ENCODE data around the gene CNTNAP2.

CNTNAP2 gene

GRCh38 chr7:147952918-147953317, 1836.3 kb downstream of the CNTNAP2 start:
- no peak for DNase-seq (ENCODE audit: low read depth)
- H3K4me3 ChIP-seq (ENCODE audit: low read depth, low read length) = no peak overlapping the region
- TF ChIP-seq CTCF (conservative IDR thresholded peaks at IDR 0.05; ENCODE audit: low read depth, low read length) = no peak

GRCh38 chr7:147968046-147968610, 1851.5 kb downstream of the CNTNAP2 start:
- no peak for TF ChIP-seq CTCF (conservative IDR thresholded peaks at IDR 0.05; ENCODE audit: low read depth, low read length)
- no peak for DNase-seq (ENCODE audit: low read depth)

GRCh38 chr7:147971606-147972110, 1855.1 kb downstream of the CNTNAP2 start:
- no peak for DNase-seq (ENCODE audit: low read depth)
- TF ChIP-seq CTCF (conservative IDR thresholded peaks at IDR 0.05; ENCODE audit: low read depth, low read length) = no peak
- no peak overlapping the region for H3K4me3 ChIP-seq (ENCODE audit: low read depth, low read length)

More at GRCh38 chr7:147968046-147968610, 1851.5 kb downstream of the CNTNAP2 start:
- no peak overlapping the region for H3K4me3 ChIP-seq (ENCODE audit: low read depth, low read length)

- no peak for DNase-seq (ENCODE audit: low read depth)
- H3K4me3 ChIP-seq (ENCODE audit: low read depth, low read length) = no peak overlapping the region
- TF ChIP-seq CTCF (conservative IDR thresholded peaks at IDR 0.05; ENCODE audit: low read depth, low read length) = no peak
Observed at GRCh38 chr7:147978201-147978600, 1861.6 kb downstream of the CNTNAP2 start.

- no peak for TF ChIP-seq CTCF (conservative IDR thresholded peaks at IDR 0.05; ENCODE audit: low read depth, low read length)
- DNase-seq (ENCODE audit: low read depth) = no peak
- no peak overlapping the region for H3K4me3 ChIP-seq (ENCODE audit: low read depth, low read length)
Observed at GRCh38 chr7:147978651-147979050, 1862.0 kb downstream of the CNTNAP2 start.

GRCh38 chr7:147980826-147981813, 1864.5 kb downstream of the CNTNAP2 start:
- no peak overlapping the region for H3K4me3 ChIP-seq (ENCODE audit: low read depth, low read length)
- DNase-seq (ENCODE audit: low read depth) = no peak
- TF ChIP-seq CTCF (conservative IDR thresholded peaks at IDR 0.05; ENCODE audit: low read depth, low read length) = no peak

Measured in choroid plexus epithelial cell (primary cell).